Neuronal stem cell (in vitro differentiated cells): Measurements from ENCODE around the gene ZNF497.

ENCODE experiments used
- DNase-seq: peaks from one replicate; pipeline ENCODE4 v3.0.0-alpha.2; 2013; ENCODE audit warnings: low spot score
- H2AFZ ChIP-seq: one replicate; pipeline ENCODE4 v1.6.1; 2013; ENCODE audit warnings: mild to moderate bottlenecking, low read length, inconsistent platforms
- H2AK5ac ChIP-seq: 2 replicates; pipeline ENCODE4 v1.6.1; 2013; ENCODE audit warnings: low read depth, mild to moderate bottlenecking, inconsistent platforms, low read length, moderate library complexity, mixed read lengths
- H2BK120ac ChIP-seq: 2 replicates; pipeline ENCODE4 v1.6.1; 2013; ENCODE audit warnings: low read depth, mild to moderate bottlenecking, inconsistent platforms, low read length, moderate library complexity, mixed read lengths
- H2BK12ac ChIP-seq: one replicate; pipeline ENCODE4 v1.6.1; 2013; ENCODE audit warnings: low read length, inconsistent platforms
- H2BK15ac ChIP-seq: 2 replicates; pipeline ENCODE4 v1.6.1; 2013; ENCODE audit warnings: mild to moderate bottlenecking, low read length, inconsistent platforms, mixed read lengths
- H2BK5ac ChIP-seq: one replicate; pipeline ENCODE4 v1.6.1; 2013; ENCODE audit warnings: inconsistent platforms, mild to moderate bottlenecking, low read length, moderate library complexity
- H3K14ac ChIP-seq: one replicate; pipeline ENCODE4 v1.6.1; 2013; ENCODE audit warnings: low read length, inconsistent platforms
- H3K18ac ChIP-seq: 2 replicates; pipeline ENCODE4 v1.6.1; 2013; ENCODE audit warnings: low read length, inconsistent platforms
- H3K23ac ChIP-seq: 2 replicates; pipeline ENCODE4 v1.6.1; 2013; ENCODE audit warnings: low read depth, mild to moderate bottlenecking, mixed read lengths, low read length, inconsistent platforms; ENCODE audit not compliant: poor library complexity
- H3K27ac ChIP-seq: replicated peaks from 3 replicates; pipeline ENCODE4 v1.5.1; 2013; ENCODE audit warnings: low read length, inconsistent platforms
- H3K27me3 ChIP-seq, 3 experiments: 2 replicates each; pipeline ENCODE4 v1.6.1; 2013; ENCODE audit warnings: low read length in 3 of 3, mild to moderate bottlenecking in 2 of 3, inconsistent platforms in 1 of 3, low read depth in 1 of 3, mixed read lengths in 1 of 3, moderate library complexity in 1 of 3; ENCODE audit not compliant: control insufficient read depth in 3 of 3, insufficient read depth in 3 of 3
- H3K36me3 ChIP-seq, 2 donors: replicated peaks in 1 of 2; 2 replicates each; pipeline ENCODE4 v1.6.1; 2013; ENCODE audit warnings: low read length in 2 of 2; ENCODE audit not compliant: control insufficient read depth in 2 of 2, insufficient read depth in 2 of 2
- H3K4ac ChIP-seq: 2 replicates; pipeline ENCODE4 v1.6.1; 2013; ENCODE audit warnings: inconsistent platforms, mild to moderate bottlenecking, low read length, moderate library complexity
- H3K4me1 ChIP-seq, 2 donors: 1 replicate in 1 of 2; 2 replicates in 1 of 2; pipeline ENCODE4 v1.6.1; 2013; ENCODE audit warnings: low read length in 2 of 2, low read depth in 1 of 2; ENCODE audit not compliant: control insufficient read depth in 2 of 2, insufficient read depth in 1 of 2
- H3K4me2 ChIP-seq: one replicate; pipeline ENCODE4 v1.6.1; 2013; ENCODE audit warnings: mild to moderate bottlenecking, low read length, inconsistent platforms; ENCODE audit not compliant: insufficient read depth, poor library complexity, severe bottlenecking
- H3K4me3 ChIP-seq, 2 donors: 2 replicates each; pipeline ENCODE4 v1.5.1; 2013; ENCODE audit warnings: low read length in 2 of 2, mild to moderate bottlenecking in 2 of 2, inconsistent platforms in 1 of 2, moderate library complexity in 1 of 2
- H3K79me1 ChIP-seq: one replicate; pipeline ENCODE4 v1.6.1; 2013; ENCODE audit warnings: low read depth, mild to moderate bottlenecking, inconsistent platforms, low read length, moderate library complexity
- H3K9ac ChIP-seq: one replicate; pipeline ENCODE4 v1.6.1; 2013; ENCODE audit warnings: mild to moderate bottlenecking, low read depth, low read length, inconsistent platforms; ENCODE audit not compliant: poor library complexity
- H3K9me3 ChIP-seq, 2 donors: replicated peaks in 1 of 2; 2 replicates each; pipeline versions ENCODE3 to v1.6.1; 2013; ENCODE audit warnings: low read length in 2 of 2, mild to moderate bottlenecking in 2 of 2, inconsistent platforms in 1 of 2, low read depth in 1 of 2, mixed read lengths in 1 of 2, moderate library complexity in 1 of 2; ENCODE audit not compliant: control insufficient read depth in 2 of 2, insufficient read depth in 1 of 2
- H4K8ac ChIP-seq: one replicate; pipeline ENCODE4 v1.6.1; 2013; ENCODE audit warnings: low read depth, mild to moderate bottlenecking, inconsistent platforms, low read length, moderate library complexity
- H4K91ac ChIP-seq: one replicate; pipeline ENCODE4 v1.6.1; 2013; ENCODE audit warnings: low read length, low read depth, mild to moderate bottlenecking, inconsistent platforms; ENCODE audit not compliant: poor library complexity
- WGBS, 2 donors: extraction: QIAGEN DNeasy Blood & Tissue Kit; methylation state at CpG; one replicate each; pipeline ENCODE4 v1.1.7; 2013; ENCODE audit warnings: missing lambda C conversion rate in 2 of 2, mixed read lengths in 1 of 2; ENCODE audit not compliant: insufficient read length in 2 of 2, insufficient replicate concordance in 1 of 2; ENCODE audit errors: extremely low coverage in 2 of 2; 5-methylcytosine and 5-hydroxymethylcytosine counted together

Gene ZNF497

GRCh38 chr19:58326501-58326913, 36.0 kb downstream of the ZNF497 start:
- H3K79me1 ChIP-seq, result peaks cover 7% of the 10 kb centered on the region
- H2BK120ac ChIP-seq, result peak overlapping the region; percentile 38
- no peak overlapping the region for H2BK15ac ChIP-seq
- peak overlapping the region; percentile 74 to 97 for H3K4me3 ChIP-seq
- peak overlapping the region; percentile 97 for H2AFZ ChIP-seq
- peaks cover 4 to 24% of the 10 kb centered on the region in 2 donors for H3K36me3 ChIP-seq
- no peak for DNase-seq
- peak overlapping the region; percentile 95 for H3K4me2 ChIP-seq
- H3K27ac ChIP-seq, result no peak overlapping the region
- peak overlapping the region; percentile 89 for H3K18ac ChIP-seq
- H3K14ac ChIP-seq, result peak overlapping the region; percentile 95
- H2AK5ac ChIP-seq, result peak overlapping the region; percentile 86
- H3K23ac ChIP-seq, result peak overlapping the region; percentile 70
- H4K91ac ChIP-seq, result no peak overlapping the region
- peak overlapping the region; percentile 61 for H3K4ac ChIP-seq
- H3K9me3 ChIP-seq, result no peaks in the 10 kb centered on the region
- no peaks in the 10 kb centered on the region for H3K27me3 ChIP-seq
- WGBS, 2 donors, result no CpG with 5 or more reads among the region's 9 CpGs
- peak overlapping the region; percentile 100 for H3K9ac ChIP-seq
- H2BK12ac ChIP-seq, result peak overlapping the region; percentile 91
- peaks cover 5 to 8% of the 10 kb centered on the region in 2 donors for H3K4me1 ChIP-seq
- no peak overlapping the region for H2BK5ac ChIP-seq
- H4K8ac ChIP-seq, result no peak overlapping the region

- no peak for DNase-seq
- Histone ChIP-seq H4K8ac (no peak overlapping the region), H2BK12ac (no peak overlapping the region), H4K91ac (no peak overlapping the region), H3K27ac (no peak overlapping the region), H2BK5ac (no peak overlapping the region), H3K79me1 (peaks cover 7% of the 10 kb centered on the region), H3K4ac (no peak overlapping the region), H3K27me3 (no peaks in the 10 kb centered on the region), H3K36me3 (peaks cover 4 to 25% of the 10 kb centered on the region in 2 donors), H3K4me1 (peaks cover 5 to 8% of the 10 kb centered on the region in 2 donors), H3K14ac (no peak overlapping the region), H3K9ac (no peak overlapping the region), H3K4me3 (peak overlapping the region in 1 of 2 donors; percentile 74), H3K18ac (no peak overlapping the region), H2AFZ (no peak overlapping the region), H2BK120ac (no peak overlapping the region), H2AK5ac (no peak overlapping the region), H3K4me2 (peak overlapping the region; percentile 95), H3K23ac (no peak overlapping the region), H2BK15ac (no peak overlapping the region), H3K9me3 (no peaks in the 10 kb centered on the region)
- WGBS, 2 donors, result no CpG with 5 or more reads among the region's 6 CpGs
Observed at GRCh38 chr19:58325311-58326022, 37.1 kb downstream of the ZNF497 start.

- Histone ChIP-seq H2AFZ (no peak overlapping the region), H3K36me3 (peaks cover 23 to 57% of the 10 kb centered on the region in 2 donors), H2BK15ac (no peak overlapping the region), H3K9me3 (no peaks in the 10 kb centered on the region), H3K4me2 (no peak overlapping the region), H3K4me3 (no peak overlapping the region), H3K79me1 (peaks cover 2% of the 10 kb centered on the region), H3K23ac (peak overlapping the region; percentile 17), H2AK5ac (no peak overlapping the region), H3K18ac (no peak overlapping the region), H3K27ac (no peak overlapping the region), H3K4ac (no peak overlapping the region), H2BK5ac (no peak overlapping the region), H2BK12ac (no peak overlapping the region), H3K4me1 (no peaks in the 10 kb centered on the region), H4K91ac (no peak overlapping the region), H2BK120ac (no peak overlapping the region), H4K8ac (no peak overlapping the region), H3K14ac (no peak overlapping the region), H3K27me3 (no peaks in the 10 kb centered on the region), H3K9ac (peak overlapping the region; percentile 1)
- WGBS, 2 donors, result no CpG with 5 or more reads among the region's 10 CpGs
- no peak for DNase-seq
Observed at GRCh38 chr19:58319241-58319640, 43.3 kb downstream of the ZNF497 start.

DNA sequence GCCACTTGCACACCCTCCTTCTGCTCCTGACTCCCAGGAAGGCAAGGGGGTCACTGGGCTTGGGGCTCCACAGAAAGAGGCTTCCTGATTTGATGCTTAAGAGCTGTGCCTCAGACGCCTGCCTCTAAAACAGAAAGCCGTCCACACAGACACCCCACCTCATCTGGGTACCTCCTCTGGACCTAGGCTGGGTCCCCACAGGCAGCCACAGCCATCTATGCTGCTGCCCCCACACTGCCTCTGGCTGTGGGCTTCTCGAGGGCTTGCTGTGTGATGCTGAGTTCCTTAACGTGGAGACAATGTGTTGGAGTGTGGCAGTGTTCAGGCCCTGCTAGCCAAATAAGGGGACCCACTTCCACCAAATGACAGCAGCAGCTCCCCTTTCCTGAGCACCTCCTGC, 44.3 kb downstream of the ZNF497 start:
- DNase-seq, result no peak
- no CpG with 5 or more reads among the region's 4 CpGs for WGBS, 2 donors
- Histone ChIP-seq H3K18ac (no peak overlapping the region), H2AK5ac (no peak overlapping the region), H2AFZ (no peak overlapping the region), H4K91ac (no peak overlapping the region), H2BK120ac (no peak overlapping the region), H4K8ac (no peak overlapping the region), H3K4ac (no peak overlapping the region), H3K9ac (no peak overlapping the region), H2BK15ac (no peak overlapping the region), H3K79me1 (peaks cover 2% of the 10 kb centered on the region), H3K27me3 (no peaks in the 10 kb centered on the region), H3K14ac (no peak overlapping the region), H3K4me3 (no peak overlapping the region), H3K4me2 (no peak overlapping the region), H3K23ac (no peak overlapping the region), H3K27ac (no peak overlapping the region), H3K9me3 (no peaks in the 10 kb centered on the region), H2BK12ac (no peak overlapping the region), H3K4me1 (no peaks in the 10 kb centered on the region), H3K36me3 (peaks cover 26 to 67% of the 10 kb centered on the region in 2 donors), H2BK5ac (no peak overlapping the region)
